ENCODE data around the gene S100A4.

GRCh38 chr1:153531638-153532037 is 14.0 kb downstream of the S100A4 start:
- TF ChIP-seq CTCF (conservative IDR thresholded peaks at IDR 0.05 in 1 of 2, IDR thresholded peaks at IDR 0.05 in 1 of 2; ENCODE audit: extremely low read depth in 1 of 2, insufficient read depth in 1 of 2, low read depth in 1 of 2, low read length in 2 of 2) (no peak), EZH2 (IDR thresholded peaks at IDR 0.05; ENCODE audit: borderline replicate concordance, low read length) (no peak)
